AG09319 (cell line): Measurements from ENCODE around the gene SIGLEC5.
"Not testable (repeated sequence)": the region's sequence is repeated elsewhere in the genome, so short reads cannot be mapped to it uniquely, and the experiment has no call there.

Source experiments
- DNase-seq: peaks from one replicate; pipeline ENCODE4 v3.0.0-alpha.2; 2010; ENCODE audit warnings: low read depth; ENCODE audit errors: extremely low read depth
- CTCF ChIP-seq: IDR thresholded peaks from 2 replicates; pipeline ENCODE4 v1.5.1; 2011; ENCODE audit warnings: low read depth, mild to moderate bottlenecking, inconsistent platforms, low read length, moderate library complexity

The SIGLEC5 gene

GRCh38 chr19:51630315-51630714 lies at the start of gene SIGLEC5:
Gene SIGLEC5 (minus strand): TSS chr19:51630401. CDS start chr19:51630335, 66 bp downstream.
- not testable (repeated sequence) for DNase-seq

GRCh38 chr19:51676566-51677083 lies 46.4 kb upstream of the SIGLEC5 start:
- DNase-seq = no peak
- no peak for TF ChIP-seq CTCF

GRCh38 chr19:51675911-51676565 lies 45.8 kb upstream of the SIGLEC5 start:
- peak; percentile 34 for TF ChIP-seq CTCF
- not testable (repeated sequence) for DNase-seq

- no peak for DNase-seq
- no peak for TF ChIP-seq CTCF
These were observed 38.0 kb upstream of the SIGLEC5 start for GRCh38 chr19:51668216-51668615.

GRCh38 chr19:51664997-51665396 lies 34.8 kb upstream of the SIGLEC5 start:
- no peak for DNase-seq
- TF ChIP-seq CTCF = peak; percentile 4

GRCh38 chr19:51664131-51664530 lies 33.9 kb upstream of the SIGLEC5 start:
- no peak for TF ChIP-seq CTCF
- no peak for DNase-seq

- no peak for DNase-seq
- no peak for TF ChIP-seq CTCF
These were observed 33.4 kb upstream of the SIGLEC5 start for GRCh38 chr19:51663650-51664049.
